ENCODE data around the gene ZBP1.

ZBP1 gene

DNA sequence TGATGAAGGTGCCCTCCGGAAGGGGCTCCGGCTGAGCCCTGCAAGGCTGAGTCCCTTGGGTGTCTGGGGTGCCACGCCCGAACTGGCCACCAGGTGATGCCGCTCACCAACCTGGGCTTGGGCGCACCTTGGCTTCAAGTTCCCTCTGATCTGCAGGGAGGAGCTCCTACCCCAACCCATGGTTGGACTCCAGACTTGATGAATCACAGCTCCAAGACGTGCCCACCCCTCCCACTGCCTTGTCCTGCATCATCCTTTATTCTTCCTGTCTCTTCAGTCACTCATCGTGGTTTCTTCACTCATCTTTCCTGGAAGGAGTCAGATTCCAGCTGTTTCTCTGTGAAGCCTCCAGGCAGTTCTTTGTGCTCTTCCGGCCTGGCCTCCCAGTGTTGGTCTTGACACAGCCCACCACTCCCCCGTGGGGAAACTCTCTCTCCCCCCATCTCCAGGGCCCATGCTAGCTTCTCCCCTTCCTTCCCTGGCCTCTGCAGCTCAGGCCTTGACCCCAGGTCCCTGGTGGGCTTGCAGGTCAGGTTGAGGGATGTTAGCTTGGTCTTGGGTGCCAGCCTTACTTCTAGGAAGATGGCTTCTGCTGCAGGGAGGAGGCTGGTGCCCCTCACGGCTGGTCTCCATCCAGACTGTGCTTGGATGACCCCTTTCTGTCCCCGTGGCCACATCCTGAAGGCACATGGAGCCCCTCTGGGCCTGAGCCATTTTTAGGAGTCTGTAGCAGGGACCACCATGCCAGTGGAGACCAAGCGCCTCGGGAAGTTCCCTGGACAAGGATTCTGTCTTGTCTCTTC lies 2.6 kb upstream of the ZBP1 start:
- H3K9me3 Mint-ChIP-seq, result peaks cover 25% of the 10 kb centered on the region
- no peak overlapping the region for H3K27ac Mint-ChIP-seq
- H3K4me1 Mint-ChIP-seq, result peaks cover 8% of the 10 kb centered on the region
- TF ChIP-seq, protein P1, sequence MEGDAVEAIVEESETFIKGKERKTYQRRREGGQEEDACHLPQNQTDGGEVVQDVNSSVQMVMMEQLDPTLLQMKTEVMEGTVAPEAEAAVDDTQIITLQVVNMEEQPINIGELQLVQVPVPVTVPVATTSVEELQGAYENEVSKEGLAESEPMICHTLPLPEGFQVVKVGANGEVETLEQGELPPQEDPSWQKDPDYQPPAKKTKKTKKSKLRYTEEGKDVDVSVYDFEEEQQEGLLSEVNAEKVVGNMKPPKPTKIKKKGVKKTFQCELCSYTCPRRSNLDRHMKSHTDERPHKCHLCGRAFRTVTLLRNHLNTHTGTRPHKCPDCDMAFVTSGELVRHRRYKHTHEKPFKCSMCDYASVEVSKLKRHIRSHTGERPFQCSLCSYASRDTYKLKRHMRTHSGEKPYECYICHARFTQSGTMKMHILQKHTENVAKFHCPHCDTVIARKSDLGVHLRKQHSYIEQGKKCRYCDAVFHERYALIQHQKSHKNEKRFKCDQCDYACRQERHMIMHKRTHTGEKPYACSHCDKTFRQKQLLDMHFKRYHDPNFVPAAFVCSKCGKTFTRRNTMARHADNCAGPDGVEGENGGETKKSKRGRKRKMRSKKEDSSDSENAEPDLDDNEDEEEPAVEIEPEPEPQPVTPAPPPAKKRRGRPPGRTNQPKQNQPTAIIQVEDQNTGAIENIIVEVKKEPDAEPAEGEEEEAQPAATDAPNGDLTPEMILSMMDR (IDR thresholded peaks at IDR 0.05), result peak; percentile 76
- peaks cover 40% of the 10 kb centered on the region for H3K27me3 Mint-ChIP-seq (ENCODE audit: low read depth, poor library complexity)
- peak; percentile 74 for DNase-seq
- H3K36me3 Mint-ChIP-seq (ENCODE audit: low read depth), result no peaks in the 10 kb centered on the region
- H3K4me3 Mint-ChIP-seq, result no peak overlapping the region

DNA sequence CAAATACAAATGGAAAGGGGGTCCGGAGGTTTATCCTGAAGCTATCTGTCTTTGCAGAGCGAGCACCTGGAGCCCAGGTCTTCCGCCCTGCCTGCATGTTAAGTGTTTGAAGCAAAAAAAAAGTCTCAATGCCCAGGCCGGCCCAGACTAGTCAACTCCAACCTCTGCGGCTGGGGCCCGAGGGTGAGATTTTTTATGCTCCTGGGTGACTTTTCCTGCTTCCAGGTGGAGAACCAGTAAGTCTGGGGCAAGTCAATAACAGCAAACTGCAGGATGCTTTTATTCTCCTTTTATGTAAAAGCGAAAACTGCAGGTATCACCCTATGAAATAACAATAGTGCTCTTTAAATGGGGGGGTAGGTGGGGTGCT lies 2.0 kb upstream of the ZBP1 start:
- H3K4me3 Mint-ChIP-seq, result no peak overlapping the region
- TF ChIP-seq, protein P1 (IDR thresholded peaks at IDR 0.05), result no peak
- H3K27me3 Mint-ChIP-seq (ENCODE audit: low read depth, poor library complexity), result peaks cover 46% of the 10 kb centered on the region
- peaks cover 8% of the 10 kb centered on the region for H3K4me1 Mint-ChIP-seq
- peaks cover 25% of the 10 kb centered on the region for H3K9me3 Mint-ChIP-seq
- no peak for DNase-seq
- H3K36me3 Mint-ChIP-seq (ENCODE audit: low read depth), result no peaks in the 10 kb centered on the region
- no peak overlapping the region for H3K27ac Mint-ChIP-seq

DNA sequence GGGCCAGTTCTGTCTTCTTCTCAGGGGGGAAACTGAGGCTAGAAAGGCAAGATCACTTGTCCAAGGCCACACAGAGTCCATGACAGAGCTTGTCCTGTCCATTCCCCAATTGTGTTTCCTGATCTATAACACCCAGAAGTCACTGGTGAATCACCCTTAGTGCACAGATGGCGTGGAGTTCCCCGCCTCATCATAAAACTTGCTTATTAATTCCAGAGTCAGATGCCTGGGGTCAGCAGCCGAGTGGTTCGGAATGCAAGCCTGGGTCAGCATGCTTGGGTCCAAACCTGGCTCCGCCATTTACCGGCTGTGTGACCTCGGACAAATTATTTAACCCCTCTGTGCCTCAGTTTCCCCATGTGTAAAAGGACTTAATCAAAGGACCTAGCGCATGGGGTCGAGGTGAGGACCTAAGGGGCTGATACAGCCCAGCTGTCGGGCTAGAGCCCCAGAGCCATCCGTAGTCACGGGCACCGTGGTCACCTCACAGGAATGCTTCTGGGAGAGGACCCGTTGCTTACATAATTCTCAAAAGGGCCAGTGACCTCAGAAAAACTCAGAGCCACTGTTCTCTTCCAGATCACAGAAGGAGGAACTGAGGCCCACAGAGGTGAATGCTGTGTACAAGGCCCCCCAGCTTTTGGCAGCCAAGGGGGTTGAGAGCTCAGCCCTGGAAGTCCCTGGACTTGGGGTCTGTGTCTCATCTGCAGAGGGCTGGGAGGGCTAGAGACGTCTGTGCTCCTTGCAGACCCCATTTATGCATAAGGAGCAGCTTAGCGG lies 1.4 kb upstream of the ZBP1 start:
- no peaks in the 10 kb centered on the region for H3K36me3 Mint-ChIP-seq (ENCODE audit: low read depth)
- TF ChIP-seq, protein P1 (IDR thresholded peaks at IDR 0.05), result no peak
- no peak for DNase-seq
- no peak overlapping the region for H3K27ac Mint-ChIP-seq
- H3K9me3 Mint-ChIP-seq, result peaks cover 25% of the 10 kb centered on the region
- peaks cover 8% of the 10 kb centered on the region for H3K4me1 Mint-ChIP-seq
- H3K27me3 Mint-ChIP-seq (ENCODE audit: low read depth, poor library complexity), result peaks cover 52% of the 10 kb centered on the region
- H3K4me3 Mint-ChIP-seq, result no peak overlapping the region

DNA sequence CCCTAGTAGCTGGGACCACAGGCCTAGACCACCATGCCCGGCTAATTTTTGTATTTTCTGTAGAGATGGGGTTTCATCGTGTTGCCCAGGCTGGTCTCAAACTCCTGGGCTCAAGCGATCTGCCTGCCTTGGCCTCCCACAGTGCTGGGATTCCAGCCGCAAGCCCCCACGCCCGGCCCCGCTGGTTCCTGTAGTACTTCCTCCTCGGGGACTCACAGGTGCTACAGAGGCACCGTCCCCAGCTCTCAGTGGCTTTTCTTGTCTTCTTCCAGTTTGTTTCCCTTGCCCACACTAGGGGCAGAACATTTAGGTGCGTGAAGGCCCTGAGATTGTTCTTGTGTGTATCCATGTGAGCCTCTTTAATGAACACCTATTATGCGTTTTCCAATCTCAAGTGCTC lies 773 bp upstream of the ZBP1 start:
- Mint-ChIP-seq H3K36me3 (ENCODE audit: low read depth) (no peaks in the 10 kb centered on the region), H3K9me3 (peaks cover 22% of the 10 kb centered on the region), H3K4me3 (no peak overlapping the region), H3K4me1 (peaks cover 8% of the 10 kb centered on the region), H3K27me3 (ENCODE audit: low read depth, poor library complexity) (peaks cover 56% of the 10 kb centered on the region), H3K27ac (no peak overlapping the region)
- DNase-seq, result no peak
- TF ChIP-seq, protein P1 (IDR thresholded peaks at IDR 0.05), result no peak

DNA sequence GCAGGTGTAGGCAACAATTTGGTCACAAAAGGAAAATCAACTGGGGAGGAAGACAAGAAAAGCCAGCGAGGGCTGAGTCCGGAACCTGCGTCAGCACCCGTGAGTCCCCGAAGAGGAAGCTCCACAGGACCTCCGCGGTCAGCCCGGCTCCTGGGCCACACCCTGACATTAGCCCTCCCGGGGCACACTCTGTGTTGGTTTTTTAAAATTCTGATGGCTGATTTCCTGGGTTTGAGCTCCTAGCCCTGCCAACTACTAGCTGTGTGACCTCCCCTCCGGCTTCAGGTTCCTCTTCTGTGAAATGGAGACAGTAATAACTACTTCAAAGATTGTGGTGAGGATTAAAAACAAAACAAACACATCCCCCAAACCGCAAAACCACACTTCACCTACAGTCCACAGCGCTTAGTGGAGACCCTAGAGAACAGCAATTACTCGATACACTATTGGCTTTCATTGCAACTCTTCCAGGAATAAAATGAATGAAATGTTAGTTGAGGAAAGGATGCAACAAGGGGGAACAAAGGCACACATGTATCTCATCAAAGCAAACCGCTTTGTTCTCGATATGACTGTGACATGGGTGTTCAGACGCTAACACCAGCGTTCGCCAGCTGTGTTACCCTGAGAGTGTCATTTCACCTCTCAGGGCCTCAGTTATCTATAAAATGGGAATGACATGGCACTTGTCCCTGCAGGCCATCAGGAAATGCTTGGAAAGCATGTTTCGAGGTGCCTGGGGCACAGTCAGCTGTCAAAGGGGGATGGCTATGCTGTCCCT lies 985 bp downstream of the ZBP1 start:
- no peak for DNase-seq
- H3K4me3 Mint-ChIP-seq, result no peak overlapping the region
- H3K27ac Mint-ChIP-seq, result no peak overlapping the region
- peaks cover 58% of the 10 kb centered on the region for H3K27me3 Mint-ChIP-seq (ENCODE audit: low read depth, poor library complexity)
- TF ChIP-seq, protein P1 (IDR thresholded peaks at IDR 0.05), result no peak
- H3K4me1 Mint-ChIP-seq, result peaks cover 8% of the 10 kb centered on the region
- peaks cover 7% of the 10 kb centered on the region for H3K9me3 Mint-ChIP-seq
- H3K36me3 Mint-ChIP-seq (ENCODE audit: low read depth), result no peaks in the 10 kb centered on the region

All from nephron progenitor cell (in vitro differentiated cells).